Loucy (cell line): Measurements from ENCODE around the gene CAPN14.

Experiments used
- H2AFZ ChIP-seq: fragments of 200-600 bp; sonication (generic); 2 replicates; pipeline ENCODE4 v1.6.0; 2016; ENCODE audit warnings: antibody characterized with exemption, mild to moderate bottlenecking, low read length, moderate library complexity
- H3F3A ChIP-seq: fragments of 200-600 bp; 2 replicates; pipeline ENCODE4 v1.6.0; 2016; ENCODE audit warnings: antibody characterized with exemption, low read depth, mild to moderate bottlenecking
- H3K27me3 ChIP-seq: fragments of 200-600 bp; sonication (generic); 2 replicates; pipeline ENCODE4 v1.6.1; 2014; ENCODE audit warnings: low read length, mild to moderate bottlenecking; ENCODE audit not compliant: insufficient read depth, poor library complexity, severe bottlenecking
- H3K36me3 ChIP-seq: fragments of 200-600 bp; sonication (generic); 2 replicates; pipeline ENCODE4 v1.6.1; 2016; ENCODE audit warnings: low read length; ENCODE audit not compliant: insufficient read depth
- H3K4me1 ChIP-seq: fragments of 200-600 bp; sonication (generic); 2 replicates; pipeline ENCODE4 v1.5.1; 2014; ENCODE audit warnings: low read length, mild to moderate bottlenecking; ENCODE audit not compliant: insufficient read depth, poor library complexity, severe bottlenecking
- H3K4me2 ChIP-seq: fragments of 200-600 bp; sonication (generic); 2 replicates; pipeline ENCODE4 v1.6.0; 2014; ENCODE audit warnings: antibody characterized with exemption, low read length, low read depth, mild to moderate bottlenecking; ENCODE audit not compliant: poor library complexity, severe bottlenecking
- H3K4me3 ChIP-seq: fragments of 200-600 bp; sonication (generic); 2 replicates; pipeline ENCODE4 v1.5.1; 2014; ENCODE audit warnings: low read length, mild to moderate bottlenecking, mixed read lengths; ENCODE audit not compliant: poor library complexity, severe bottlenecking
- H3K79me2 ChIP-seq: fragments of 200-600 bp; sonication (generic); 2 replicates; pipeline ENCODE4 v1.6.1; 2014; ENCODE audit warnings: low read length; ENCODE audit not compliant: insufficient read depth
- H3K9ac ChIP-seq: fragments of 200-600 bp; sonication (generic); 2 replicates; pipeline ENCODE4 v1.6.0; 2014; ENCODE audit warnings: mild to moderate bottlenecking, low read depth, low read length, moderate library complexity; ENCODE audit not compliant: poor library complexity, severe bottlenecking
- H3K9me2 ChIP-seq: fragments of 200-600 bp; sonication (generic); replicated peaks from 2 replicates; pipeline ENCODE4 v1.6.1; 2016; ENCODE audit warnings: low read depth, low read length, mixed read lengths
- H3K9me3 ChIP-seq: fragments of 200-600 bp; sonication (generic); 2 replicates; pipeline ENCODE4 v1.6.1; 2014; ENCODE audit warnings: mild to moderate bottlenecking, antibody characterized with exemption, low read length, low read depth; ENCODE audit not compliant: insufficient read depth
- H4K20me1 ChIP-seq: fragments of 200-600 bp; sonication (generic); 2 replicates; pipeline ENCODE4 v1.6.0; 2014; ENCODE audit warnings: antibody characterized with exemption, low read length, mild to moderate bottlenecking; ENCODE audit not compliant: insufficient read depth, poor library complexity, severe bottlenecking
- CTCF ChIP-seq: fragments of 200-600 bp; sonication (generic); conservative IDR thresholded peaks from 2 replicates; pipeline ENCODE4 v1.5.1; 2014; ENCODE audit warnings: mild to moderate bottlenecking, antibody characterized with exemption, low read length
- EZH2phosphoT487 ChIP-seq: fragments of 200-600 bp; IDR thresholded peaks from 2 replicates; pipeline ENCODE4 v1.6.1; 2018; ENCODE audit warnings: antibody characterized with exemption, mild to moderate bottlenecking, moderate library complexity, borderline replicate concordance

CAPN14 gene

GRCh38 chr2:31254237-31255203 lies 37.2 kb upstream of the CAPN14 start:
- Histone ChIP-seq H3K4me3 (no peak overlapping the region), H3K4me1 (no peaks in the 10 kb centered on the region), H3K9me3 (no peaks in the 10 kb centered on the region), H3K9me2 (no peaks in the 10 kb centered on the region), H3K9ac (no peak overlapping the region), H4K20me1 (no peaks in the 10 kb centered on the region), H3K27me3 (no peaks in the 10 kb centered on the region), H2AFZ (no peak overlapping the region), H3K36me3 (no peaks in the 10 kb centered on the region), H3F3A (no peaks in the 10 kb centered on the region), H3K79me2 (no peaks in the 10 kb centered on the region), H3K4me2 (no peak overlapping the region)
- TF ChIP-seq CTCF (no peak), EZH2phosphoT487 (no peak)

- Histone ChIP-seq H3K9me3 (no peaks in the 10 kb centered on the region), H3F3A (no peaks in the 10 kb centered on the region), H2AFZ (no peak overlapping the region), H3K27me3 (no peaks in the 10 kb centered on the region), H3K4me1 (no peaks in the 10 kb centered on the region), H3K4me3 (no peak overlapping the region), H3K9ac (no peak overlapping the region), H3K36me3 (no peaks in the 10 kb centered on the region), H4K20me1 (no peaks in the 10 kb centered on the region), H3K4me2 (no peak overlapping the region), H3K79me2 (no peaks in the 10 kb centered on the region), H3K9me2 (no peaks in the 10 kb centered on the region)
- TF ChIP-seq EZH2phosphoT487 (no peak), CTCF (no peak)
Observed at GRCh38 chr2:31253356-31254131, 36.2 kb upstream of the CAPN14 start.

- H4K20me1 ChIP-seq = no peaks in the 10 kb centered on the region
- no peak overlapping the region for H2AFZ ChIP-seq
- H3K4me2 ChIP-seq = no peak overlapping the region
- no peaks in the 10 kb centered on the region for H3K4me1 ChIP-seq
- H3K4me3 ChIP-seq = no peak overlapping the region
- no peaks in the 10 kb centered on the region for H3F3A ChIP-seq
- H3K36me3 ChIP-seq = no peaks in the 10 kb centered on the region
- no peaks in the 10 kb centered on the region for H3K27me3 ChIP-seq
- H3K9me3 ChIP-seq = no peaks in the 10 kb centered on the region
- no peaks in the 10 kb centered on the region for H3K9me2 ChIP-seq
- H3K79me2 ChIP-seq = no peaks in the 10 kb centered on the region
- no peak overlapping the region for H3K9ac ChIP-seq
- TF ChIP-seq EZH2phosphoT487 (no peak), CTCF (no peak)
Observed at GRCh38 chr2:31251851-31252250, 34.5 kb upstream of the CAPN14 start.
